ENCODE results near the gene FSTL4. TPM values are rescaled to one million over a fixed set of nuclear protein-coding genes. Genes with fewer than 3 reads are reported as not detected.

FSTL4 gene
- total and polyA plus RNA-seq, 2 experiments from 2014 or later, result 1.4 to 2.8 TPM

DNA sequence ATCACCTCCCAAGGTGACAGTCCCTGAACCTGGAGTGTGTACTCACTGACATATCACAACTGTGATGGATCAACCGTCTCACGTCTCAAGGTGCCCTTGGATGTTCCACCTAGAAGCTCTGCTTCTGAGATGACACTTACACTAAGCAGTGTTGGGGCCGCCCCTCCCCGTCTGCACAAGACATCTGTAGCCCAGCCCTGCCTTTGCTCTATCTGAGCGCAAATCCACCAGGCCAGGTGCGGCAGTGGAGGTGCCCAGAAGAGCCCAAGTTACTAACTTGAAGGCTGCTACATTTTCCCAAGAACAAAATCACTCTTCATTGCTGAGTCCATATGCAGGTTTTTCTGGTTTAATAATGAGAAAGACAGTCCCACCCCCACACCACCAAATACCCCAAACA lies 148.3 kb downstream of the FSTL4 start:
- no peaks in the 10 kb centered on the region for H3K9me2 ChIP-seq (ENCODE audit: insufficient read depth)
- no peaks in the 10 kb centered on the region for H3K79me2 ChIP-seq (replicated peaks; ENCODE audit: insufficient read depth)
- TF ChIP-seq ZNF331 (CRISPR knock-in tag; IDR thresholded peaks at IDR 0.05; ENCODE audit: low read depth) (no peak), CTCF (conservative IDR thresholded peaks at IDR 0.05; ENCODE audit: low read depth in 2 of 2) (no peak), EZH2phosphoT487 (IDR thresholded peaks at IDR 0.05; ENCODE audit: unreplicated experiment) (no peak)
- no peak overlapping the region for H3K27ac ChIP-seq (ENCODE audit: low read depth)
- peaks cover 15% of the 10 kb centered on the region for H3K4me1 Mint-ChIP-seq
- no peak overlapping the region for H3K27ac Mint-ChIP-seq
- no peak for ATAC-seq
- H3K27me3 Mint-ChIP-seq (ENCODE audit: insufficient read depth, low read depth, poor library complexity), result no peaks in the 10 kb centered on the region
- H3K36me3 Mint-ChIP-seq (ENCODE audit: low read depth), result no peaks in the 10 kb centered on the region
- H4K20me1 ChIP-seq (replicated peaks; ENCODE audit: insufficient read depth), result no peaks in the 10 kb centered on the region
- no peak overlapping the region for H3K4me3 ChIP-seq
- no peaks in the 10 kb centered on the region for H3F3A ChIP-seq (replicated peaks; ENCODE audit: low read depth)
- no peaks in the 10 kb centered on the region; the same call in 1 of the 2 replicates for H3K4me1 ChIP-seq (ENCODE audit: insufficient read depth)
- no peaks in the 10 kb centered on the region for H3K27me3 ChIP-seq (ENCODE audit: insufficient read depth)
- no peaks in the 10 kb centered on the region for H3K9me3 Mint-ChIP-seq
- DNase-seq (ENCODE audit: low spot score), result no peak
- H3K4me3 Mint-ChIP-seq, result no peak overlapping the region
- H3K36me3 ChIP-seq (ENCODE audit: insufficient read depth), result no peaks in the 10 kb centered on the region
- H2AFZ ChIP-seq, result no peak overlapping the region; the same call in 1 of the 2 replicates
- no peak overlapping the region for H3K4me2 ChIP-seq

- Histone ChIP-seq H3K4me1 (ENCODE audit: insufficient read depth) (no peaks in the 10 kb centered on the region; the same call in 1 of the 2 replicates), H3K36me3 (ENCODE audit: insufficient read depth) (no peaks in the 10 kb centered on the region), H3K79me2 (replicated peaks; ENCODE audit: insufficient read depth) (no peaks in the 10 kb centered on the region), H3K9me2 (ENCODE audit: insufficient read depth) (no peaks in the 10 kb centered on the region), H3K4me2 (no peak overlapping the region), H3K27ac (ENCODE audit: low read depth) (no peak overlapping the region), H2AFZ (no peak overlapping the region), H3F3A (replicated peaks; ENCODE audit: low read depth) (no peaks in the 10 kb centered on the region), H3K27me3 (ENCODE audit: insufficient read depth) (no peaks in the 10 kb centered on the region), H4K20me1 (replicated peaks; ENCODE audit: insufficient read depth) (no peaks in the 10 kb centered on the region), H3K4me3 (no peak overlapping the region)
- Mint-ChIP-seq H3K4me3 (no peak overlapping the region), H3K27me3 (ENCODE audit: insufficient read depth, low read depth, poor library complexity) (no peaks in the 10 kb centered on the region), H3K36me3 (ENCODE audit: low read depth) (no peaks in the 10 kb centered on the region), H3K27ac (no peak overlapping the region), H3K9me3 (no peaks in the 10 kb centered on the region), H3K4me1 (peaks cover 11% of the 10 kb centered on the region)
- ATAC-seq, result no peak
- no peak for DNase-seq (ENCODE audit: low spot score)
- no peak for TF ChIP-seq ETS1 (IDR thresholded peaks at IDR 0.05)
- no peak for TF ChIP-seq POLR2AphosphoS5 (IDR thresholded peaks at IDR 0.05; ENCODE audit: low read depth)
Measured at GRCh38 chr5:133461796-133462516, 150.4 kb downstream of the FSTL4 start.

DNA sequence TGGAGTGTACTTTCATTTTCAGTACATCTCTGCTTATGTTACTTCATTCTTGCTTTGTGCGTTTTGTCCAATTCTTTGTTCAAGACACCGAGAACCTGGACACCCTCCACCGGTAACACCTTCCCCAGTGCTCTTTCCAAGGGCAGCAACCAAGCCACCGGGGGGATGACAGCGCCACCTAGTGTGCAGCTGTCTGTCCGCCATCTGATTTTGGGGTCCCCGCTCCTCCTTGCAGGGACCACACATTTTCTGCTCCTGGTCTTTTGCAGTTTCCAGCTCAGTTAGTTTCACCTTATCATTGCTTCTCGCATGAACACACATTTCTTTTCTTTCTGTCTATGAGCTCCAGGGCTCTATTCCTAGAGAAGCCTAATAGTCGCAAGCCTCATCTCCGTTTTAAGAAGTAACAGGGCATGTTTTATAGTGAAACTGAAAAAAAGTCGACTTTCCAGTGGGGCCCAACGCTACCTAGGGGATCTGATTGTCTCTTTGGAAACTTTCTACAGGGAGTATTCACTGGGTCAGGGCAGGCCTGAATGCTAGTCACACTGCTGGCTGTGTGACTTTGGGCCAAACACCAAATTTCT lies 152.1 kb downstream of the FSTL4 start:
- Mint-ChIP-seq H3K9me3 (no peaks in the 10 kb centered on the region), H3K4me3 (no peak overlapping the region), H3K36me3 (ENCODE audit: low read depth) (no peaks in the 10 kb centered on the region), H3K27ac (no peak overlapping the region), H3K4me1 (peaks cover 11% of the 10 kb centered on the region), H3K27me3 (ENCODE audit: insufficient read depth, low read depth, poor library complexity) (peaks cover 2% of the 10 kb centered on the region)
- Histone ChIP-seq H3F3A (replicated peaks; ENCODE audit: low read depth) (no peaks in the 10 kb centered on the region), H3K4me2 (no peak overlapping the region), H3K27me3 (ENCODE audit: insufficient read depth) (no peaks in the 10 kb centered on the region), H3K79me2 (replicated peaks; ENCODE audit: insufficient read depth) (no peaks in the 10 kb centered on the region), H3K4me1 (ENCODE audit: insufficient read depth) (no peaks in the 10 kb centered on the region; the same call in 1 of the 2 replicates), H3K9me2 (ENCODE audit: insufficient read depth) (no peaks in the 10 kb centered on the region), H4K20me1 (replicated peaks; ENCODE audit: insufficient read depth) (no peaks in the 10 kb centered on the region), H3K4me3 (no peak overlapping the region), H2AFZ (peak overlapping the region; percentile 66; the same call in 1 of the 2 replicates), H3K36me3 (ENCODE audit: insufficient read depth) (no peaks in the 10 kb centered on the region), H3K27ac (ENCODE audit: low read depth) (no peak overlapping the region)
- peak; percentile 98 for TF ChIP-seq CTCF (conservative IDR thresholded peaks at IDR 0.05; ENCODE audit: low read depth in 2 of 2)
- no peak for TF ChIP-seq CREB1 (CRISPR knock-in tag; IDR thresholded peaks at IDR 0.05; ENCODE audit: low read depth)
- ATAC-seq (peak; percentile 96), DNase-seq (ENCODE audit: low spot score) (peak; percentile 77)
